Keratinocyte (primary cell): ENCODE data around the gene ZGPAT.

ENCODE experiments used
- EZH2 ChIP-seq: IDR thresholded peaks from one replicate; pipeline ENCODE4 v1.6.1; 2012; ENCODE audit warnings: inconsistent platforms, mild to moderate bottlenecking, low read length, moderate library complexity
- TF ChIP-seq, protein P1 (sequence below), 3 experiments: IDR thresholded peaks in 1 of 3; conservative IDR thresholded peaks in 1 of 3; optimal IDR thresholded peaks in 1 of 3; 2 replicates in 2 of 3; 3 replicates in 1 of 3; pipeline versions ENCODE3 to v1.5.1; 2011; ENCODE audit warnings: low read length in 3 of 3, mild to moderate bottlenecking in 3 of 3, moderate library complexity in 2 of 3, control low read depth in 1 of 3, inconsistent platforms in 1 of 3; ENCODE audit not compliant: insufficient read depth in 2 of 3; ENCODE audit errors: extremely low read depth in 1 of 3

DNA sequence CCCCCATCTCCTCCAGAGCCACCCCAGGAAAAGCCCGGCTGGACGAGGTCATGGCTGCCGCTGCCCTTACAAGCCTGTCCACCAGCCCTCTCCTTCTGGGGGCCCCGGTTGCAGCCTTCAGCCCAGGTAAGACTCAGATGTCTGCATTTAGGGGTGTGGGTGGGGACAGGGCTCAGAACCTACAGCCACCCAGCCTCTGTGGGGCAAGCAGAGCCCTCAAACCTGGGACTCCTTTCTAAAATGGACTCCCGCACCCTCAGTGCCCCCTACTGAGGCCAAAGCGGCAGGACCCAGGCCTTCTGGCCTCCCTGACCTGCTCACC, 33.5 kb downstream of the ZGPAT start:
- no peak for TF ChIP-seq EZH2
- TF ChIP-seq, protein P1, sequence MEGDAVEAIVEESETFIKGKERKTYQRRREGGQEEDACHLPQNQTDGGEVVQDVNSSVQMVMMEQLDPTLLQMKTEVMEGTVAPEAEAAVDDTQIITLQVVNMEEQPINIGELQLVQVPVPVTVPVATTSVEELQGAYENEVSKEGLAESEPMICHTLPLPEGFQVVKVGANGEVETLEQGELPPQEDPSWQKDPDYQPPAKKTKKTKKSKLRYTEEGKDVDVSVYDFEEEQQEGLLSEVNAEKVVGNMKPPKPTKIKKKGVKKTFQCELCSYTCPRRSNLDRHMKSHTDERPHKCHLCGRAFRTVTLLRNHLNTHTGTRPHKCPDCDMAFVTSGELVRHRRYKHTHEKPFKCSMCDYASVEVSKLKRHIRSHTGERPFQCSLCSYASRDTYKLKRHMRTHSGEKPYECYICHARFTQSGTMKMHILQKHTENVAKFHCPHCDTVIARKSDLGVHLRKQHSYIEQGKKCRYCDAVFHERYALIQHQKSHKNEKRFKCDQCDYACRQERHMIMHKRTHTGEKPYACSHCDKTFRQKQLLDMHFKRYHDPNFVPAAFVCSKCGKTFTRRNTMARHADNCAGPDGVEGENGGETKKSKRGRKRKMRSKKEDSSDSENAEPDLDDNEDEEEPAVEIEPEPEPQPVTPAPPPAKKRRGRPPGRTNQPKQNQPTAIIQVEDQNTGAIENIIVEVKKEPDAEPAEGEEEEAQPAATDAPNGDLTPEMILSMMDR (optimal IDR thresholded peaks at IDR 0.05 in 1 of 3, IDR thresholded peaks at IDR 0.05 in 1 of 3, conservative IDR thresholded peaks at IDR 0.05 in 1 of 3; ENCODE audit: extremely low read depth in 1 of 3, insufficient read depth in 2 of 3, low read length in 3 of 3), result no peak
